ENCODE results near the gene ELAC1. TPM values are rescaled to one million over a fixed set of nuclear protein-coding genes. Genes with fewer than 3 reads are reported as not detected.

Gene ELAC1
- total and polyA plus RNA-seq, 2 of the 8 experiments (the other 6 are each of a cell fraction or from before 2014, with no cell fraction given) = 2.3 to 3.4 TPM

GRCh38 chr18:50924372-50924771 lies 43.5 kb upstream of the ELAC1 start (continued):
- TF ChIP-seq CHD7 (IDR thresholded peaks at IDR 0.05; ENCODE audit: insufficient replicate concordance, low read length) (no peak), MAX (IDR thresholded peaks at IDR 0.05) (no peak), JUN (IDR thresholded peaks at IDR 0.05; ENCODE audit: low read depth, low read length) (no peak), SIRT6 (IDR thresholded peaks at IDR 0.05; ENCODE audit: low read length) (no peak), TAF7 (optimal IDR thresholded peaks at IDR 0.05; ENCODE audit: borderline replicate concordance, low read depth, low read length) (no peak), USF2 (IDR thresholded peaks at IDR 0.05; ENCODE audit: low read length) (no peak), KDM1A (IDR thresholded peaks at IDR 0.05; ENCODE audit: borderline replicate concordance, low read length) (no peak)

All from H1 (cell line).